GM23338 (cell line): ENCODE results near the gene FAAH2. TPM values are rescaled to one million over a fixed set of nuclear protein-coding genes. Genes with fewer than 3 reads are reported as not detected.

Experiments used
- ATAC-seq: fragments of 200-7000 bp; cut with Tn5 transposase; 3 replicates; pipeline ENCODE4 v1.9.1; 2020
- DNase-seq: peaks from one replicate; pipeline ENCODE4 v3.0.0-alpha.2; 2015; ENCODE audit warnings: low spot score
- H2AFZ ChIP-seq: fragments of 200-600 bp; sonication (generic); 2 replicates; pipeline ENCODE4 v1.8.0; 2016; ENCODE audit warnings: antibody characterized with exemption, mild to moderate bottlenecking, moderate library complexity
- H3F3A ChIP-seq: fragments of 200-600 bp; sonication (generic); replicated peaks from 2 replicates; pipeline ENCODE4 v1.8.0; 2017; ENCODE audit warnings: antibody characterized with exemption, mixed run types, low read depth
- H3K27ac ChIP-seq: fragments of 200-600 bp; sonication (generic); 2 replicates; pipeline ENCODE4 v1.6.1; 2016; ENCODE audit warnings: low read depth
- H3K27me3 ChIP-seq: fragments of 200-600 bp; sonication (generic); 2 replicates; pipeline ENCODE4 v1.8.0; 2016; ENCODE audit warnings: mild to moderate bottlenecking, mixed run types, moderate library complexity; ENCODE audit not compliant: insufficient read depth
- H3K36me3 ChIP-seq: fragments of 200-600 bp; sonication (generic); 2 replicates; pipeline ENCODE4 v1.8.0; 2016; ENCODE audit warnings: mild to moderate bottlenecking; ENCODE audit not compliant: insufficient read depth
- H3K4me1 ChIP-seq: fragments of 200-600 bp; sonication (generic); 2 replicates; pipeline ENCODE4 v1.8.0; 2016; ENCODE audit warnings: mild to moderate bottlenecking, moderate library complexity; ENCODE audit not compliant: insufficient read depth
- H3K4me2 ChIP-seq: fragments of 200-600 bp; sonication (generic); 2 replicates; pipeline ENCODE4 v1.7.1; 2017; ENCODE audit warnings: mixed run types
- H3K4me3 ChIP-seq: fragments of 200-600 bp; sonication (generic); 2 replicates; pipeline ENCODE4 v1.6.1; 2016; ENCODE audit warnings: mixed run types
- H3K79me2 ChIP-seq: fragments of 200-600 bp; sonication (generic); replicated peaks from 2 replicates; pipeline ENCODE4 v1.8.0; 2017; ENCODE audit warnings: mild to moderate bottlenecking; ENCODE audit not compliant: insufficient read depth
- H3K9me2 ChIP-seq: fragments of 200-600 bp; sonication (generic); 2 replicates; pipeline ENCODE4 v1.8.0; 2017; ENCODE audit not compliant: insufficient read depth
- H4K20me1 ChIP-seq: fragments of 200-600 bp; sonication (generic); replicated peaks from 2 replicates; pipeline ENCODE4 v1.8.0; 2017; ENCODE audit warnings: mild to moderate bottlenecking; ENCODE audit not compliant: insufficient read depth
- H3K27ac Mint-ChIP-seq: 2 replicates; pipeline ENCODE4 v1.8.0; 2020; ENCODE audit warnings: inconsistent platforms, mild to moderate bottlenecking, moderate library complexity, mixed read lengths
- H3K27me3 Mint-ChIP-seq: 3 replicates; pipeline ENCODE4 v1.8.0; 2022; ENCODE audit warnings: low read depth, mild to moderate bottlenecking, moderate library complexity, mixed read lengths, inconsistent platforms; ENCODE audit not compliant: insufficient read depth, poor library complexity
- H3K36me3 Mint-ChIP-seq: 3 replicates; pipeline ENCODE4 v1.8.0; 2021; ENCODE audit warnings: low read depth, mild to moderate bottlenecking, inconsistent platforms, moderate library complexity, mixed read lengths
- H3K4me1 Mint-ChIP-seq: 3 replicates; pipeline ENCODE4 v1.8.0; 2020; ENCODE audit warnings: mild to moderate bottlenecking, inconsistent platforms, mixed read lengths
- H3K4me3 Mint-ChIP-seq: 3 replicates; pipeline ENCODE4 v1.8.0; 2021; ENCODE audit warnings: moderate library complexity, mild to moderate bottlenecking, inconsistent platforms, mixed read lengths
- H3K9me3 Mint-ChIP-seq: 3 replicates; pipeline ENCODE4 v1.8.0; 2020; ENCODE audit warnings: moderate library complexity, mild to moderate bottlenecking, inconsistent platforms, mixed read lengths
- CREB1 ChIP-seq: fragments of 250-450 bp; sonication (Bioruptor Pico); IDR thresholded peaks from 2 replicates; pipeline ENCODE4 v1.5.0; 2020; ENCODE audit warnings: low read depth, mild to moderate bottlenecking, moderate library complexity
- EZH2 ChIP-seq: fragments of 200-600 bp; sonication (generic); IDR thresholded peaks from one replicate; pipeline ENCODE4 v1.8.0; 2017; ENCODE audit warnings: antibody characterized with exemption, mild to moderate bottlenecking, low read depth; ENCODE audit not compliant: unreplicated experiment
- EZH2phosphoT487 ChIP-seq: fragments of 200-600 bp; sonication (generic); IDR thresholded peaks from one replicate; pipeline ENCODE4 v1.8.1; 2018; ENCODE audit warnings: antibody characterized with exemption; ENCODE audit not compliant: unreplicated experiment
- JUNB ChIP-seq: IDR thresholded peaks from one replicate; pipeline ENCODE4 v1.6.1; 2016; ENCODE audit warnings: antibody characterized with exemption; ENCODE audit not compliant: unreplicated experiment
- NANOG ChIP-seq: IDR thresholded peaks from 2 replicates; pipeline ENCODE4 v1.6.1; 2016; ENCODE audit warnings: antibody characterized with exemption, borderline replicate concordance
- POLR2AphosphoS5 ChIP-seq: IDR thresholded peaks from 2 replicates; pipeline ENCODE4 v1.6.1; 2016; ENCODE audit warnings: antibody characterized with exemption, low read depth
- STAT1 ChIP-seq: IDR thresholded peaks from one replicate; pipeline ENCODE4 v1.6.1; 2016; ENCODE audit warnings: antibody characterized with exemption; ENCODE audit not compliant: unreplicated experiment
- ZNF114 ChIP-seq: fragments of 250-450 bp; sonication (Bioruptor Pico); IDR thresholded peaks from 2 replicates; pipeline ENCODE4 v1.5.0; 2020; ENCODE audit warnings: mild to moderate bottlenecking, moderate library complexity
- ZNF331 ChIP-seq: fragments of 250-450 bp; sonication (Bioruptor Pico); IDR thresholded peaks from 2 replicates; pipeline ENCODE4 v1.5.0; 2020; ENCODE audit warnings: low read depth, mild to moderate bottlenecking, moderate library complexity
- polyA plus RNA-seq: library from polyadenylated mRNA; unstranded; fragments of >200 nt; fragmentation: Nextera tagmentation; extraction: Ambion mirVana; gene quantifications from 2 replicates; pipeline ENCODE4 v1.2.1, GENCODE V29; 2016
- total RNA-seq: library from RNA; depleted of rRNA; stranded (reverse); fragments of >200 nt; shearing (Covaris generic); gene quantifications from 2 replicates; pipeline ENCODE4 v1.2.3, GENCODE V29; 2014
- TF ChIP-seq, protein P1 (sequence below): fragments of 250-450 bp; sonication (Bioruptor Pico); IDR thresholded peaks from 2 replicates; pipeline ENCODE4 v1.5.0; 2020; ENCODE audit warnings: mild to moderate bottlenecking, moderate library complexity
- TF ChIP-seq, protein P2 (sequence below), 2 experiments: fragments of 200-600 bp in 1 of 2; sonication (generic) in 1 of 2; conservative IDR thresholded peaks; 2 replicates each; pipeline versions ENCODE4 v1.5.1 to v1.6.1; 2016 to 2017; ENCODE audit warnings: antibody characterized with exemption in 2 of 2, low read depth in 2 of 2, mild to moderate bottlenecking in 2 of 2, moderate library complexity in 1 of 2
- TF ChIP-seq, protein P3 (sequence below): IDR thresholded peaks from 2 replicates; pipeline ENCODE4 v1.6.1; 2016; ENCODE audit warnings: antibody characterized with exemption

Gene FAAH2
- total and polyA plus RNA-seq, 2 experiments from 2014 or later, result 5.3 to 6.0 TPM

DNA sequence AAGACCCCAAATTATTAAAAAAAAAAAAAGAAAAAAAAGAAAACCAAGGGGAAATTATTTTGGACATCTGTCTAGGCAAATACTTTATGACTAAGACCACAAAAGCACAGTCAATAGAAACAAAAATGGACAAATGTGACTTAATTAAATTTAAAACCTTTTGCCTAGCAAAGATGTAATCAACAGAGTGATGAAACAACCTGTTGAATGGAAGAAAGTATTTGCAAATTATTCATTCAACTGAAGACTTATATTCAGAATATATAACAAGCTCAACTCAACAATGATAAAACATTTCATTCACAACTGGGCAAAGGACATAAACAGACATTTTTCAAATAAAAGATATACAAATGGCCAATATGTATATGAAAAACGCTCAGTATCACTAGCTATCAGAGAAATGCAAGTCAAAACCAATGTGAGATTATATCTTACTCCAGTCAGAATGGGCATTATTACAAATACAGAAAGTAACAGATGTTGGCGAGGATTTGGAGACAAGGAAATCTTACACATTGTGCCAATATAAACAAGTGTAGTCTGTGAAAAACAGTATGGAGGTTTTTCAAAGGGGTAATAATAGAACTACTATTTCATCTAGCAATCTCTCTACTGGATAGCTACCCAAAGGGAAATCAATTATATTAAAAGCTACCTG, 67.1 kb downstream of the FAAH2 start:
- Mint-ChIP-seq H3K9me3 (peaks cover 2% of the 10 kb centered on the region; the same call in 1 of the 3 replicates), H3K4me1 (no peaks in the 10 kb centered on the region), H3K27ac (no peak overlapping the region), H3K27me3 (no peaks in the 10 kb centered on the region), H3K4me3 (no peak overlapping the region), H3K36me3 (peaks cover 2% of the 10 kb centered on the region; the same call in 1 of the 3 replicates)
- Histone ChIP-seq H3K4me3 (no peak overlapping the region), H4K20me1 (no peaks in the 10 kb centered on the region), H2AFZ (no peak overlapping the region), H3K36me3 (no peaks in the 10 kb centered on the region), H3F3A (no peaks in the 10 kb centered on the region), H3K27me3 (no peaks in the 10 kb centered on the region), H3K4me1 (no peaks in the 10 kb centered on the region), H3K4me2 (no peak overlapping the region), H3K79me2 (no peaks in the 10 kb centered on the region), H3K9me2 (no peaks in the 10 kb centered on the region), H3K27ac (no peak overlapping the region)
- TF ChIP-seq EZH2phosphoT487 (no peak), NANOG (no peak), POLR2AphosphoS5 (no peak), EZH2 (no peak), JUNB (no peak), ZNF114 (CRISPR knock-in tag) (no peak), CREB1 (no peak), ZNF331 (no peak), STAT1 (no peak)
- TF ChIP-seq, protein P1, sequence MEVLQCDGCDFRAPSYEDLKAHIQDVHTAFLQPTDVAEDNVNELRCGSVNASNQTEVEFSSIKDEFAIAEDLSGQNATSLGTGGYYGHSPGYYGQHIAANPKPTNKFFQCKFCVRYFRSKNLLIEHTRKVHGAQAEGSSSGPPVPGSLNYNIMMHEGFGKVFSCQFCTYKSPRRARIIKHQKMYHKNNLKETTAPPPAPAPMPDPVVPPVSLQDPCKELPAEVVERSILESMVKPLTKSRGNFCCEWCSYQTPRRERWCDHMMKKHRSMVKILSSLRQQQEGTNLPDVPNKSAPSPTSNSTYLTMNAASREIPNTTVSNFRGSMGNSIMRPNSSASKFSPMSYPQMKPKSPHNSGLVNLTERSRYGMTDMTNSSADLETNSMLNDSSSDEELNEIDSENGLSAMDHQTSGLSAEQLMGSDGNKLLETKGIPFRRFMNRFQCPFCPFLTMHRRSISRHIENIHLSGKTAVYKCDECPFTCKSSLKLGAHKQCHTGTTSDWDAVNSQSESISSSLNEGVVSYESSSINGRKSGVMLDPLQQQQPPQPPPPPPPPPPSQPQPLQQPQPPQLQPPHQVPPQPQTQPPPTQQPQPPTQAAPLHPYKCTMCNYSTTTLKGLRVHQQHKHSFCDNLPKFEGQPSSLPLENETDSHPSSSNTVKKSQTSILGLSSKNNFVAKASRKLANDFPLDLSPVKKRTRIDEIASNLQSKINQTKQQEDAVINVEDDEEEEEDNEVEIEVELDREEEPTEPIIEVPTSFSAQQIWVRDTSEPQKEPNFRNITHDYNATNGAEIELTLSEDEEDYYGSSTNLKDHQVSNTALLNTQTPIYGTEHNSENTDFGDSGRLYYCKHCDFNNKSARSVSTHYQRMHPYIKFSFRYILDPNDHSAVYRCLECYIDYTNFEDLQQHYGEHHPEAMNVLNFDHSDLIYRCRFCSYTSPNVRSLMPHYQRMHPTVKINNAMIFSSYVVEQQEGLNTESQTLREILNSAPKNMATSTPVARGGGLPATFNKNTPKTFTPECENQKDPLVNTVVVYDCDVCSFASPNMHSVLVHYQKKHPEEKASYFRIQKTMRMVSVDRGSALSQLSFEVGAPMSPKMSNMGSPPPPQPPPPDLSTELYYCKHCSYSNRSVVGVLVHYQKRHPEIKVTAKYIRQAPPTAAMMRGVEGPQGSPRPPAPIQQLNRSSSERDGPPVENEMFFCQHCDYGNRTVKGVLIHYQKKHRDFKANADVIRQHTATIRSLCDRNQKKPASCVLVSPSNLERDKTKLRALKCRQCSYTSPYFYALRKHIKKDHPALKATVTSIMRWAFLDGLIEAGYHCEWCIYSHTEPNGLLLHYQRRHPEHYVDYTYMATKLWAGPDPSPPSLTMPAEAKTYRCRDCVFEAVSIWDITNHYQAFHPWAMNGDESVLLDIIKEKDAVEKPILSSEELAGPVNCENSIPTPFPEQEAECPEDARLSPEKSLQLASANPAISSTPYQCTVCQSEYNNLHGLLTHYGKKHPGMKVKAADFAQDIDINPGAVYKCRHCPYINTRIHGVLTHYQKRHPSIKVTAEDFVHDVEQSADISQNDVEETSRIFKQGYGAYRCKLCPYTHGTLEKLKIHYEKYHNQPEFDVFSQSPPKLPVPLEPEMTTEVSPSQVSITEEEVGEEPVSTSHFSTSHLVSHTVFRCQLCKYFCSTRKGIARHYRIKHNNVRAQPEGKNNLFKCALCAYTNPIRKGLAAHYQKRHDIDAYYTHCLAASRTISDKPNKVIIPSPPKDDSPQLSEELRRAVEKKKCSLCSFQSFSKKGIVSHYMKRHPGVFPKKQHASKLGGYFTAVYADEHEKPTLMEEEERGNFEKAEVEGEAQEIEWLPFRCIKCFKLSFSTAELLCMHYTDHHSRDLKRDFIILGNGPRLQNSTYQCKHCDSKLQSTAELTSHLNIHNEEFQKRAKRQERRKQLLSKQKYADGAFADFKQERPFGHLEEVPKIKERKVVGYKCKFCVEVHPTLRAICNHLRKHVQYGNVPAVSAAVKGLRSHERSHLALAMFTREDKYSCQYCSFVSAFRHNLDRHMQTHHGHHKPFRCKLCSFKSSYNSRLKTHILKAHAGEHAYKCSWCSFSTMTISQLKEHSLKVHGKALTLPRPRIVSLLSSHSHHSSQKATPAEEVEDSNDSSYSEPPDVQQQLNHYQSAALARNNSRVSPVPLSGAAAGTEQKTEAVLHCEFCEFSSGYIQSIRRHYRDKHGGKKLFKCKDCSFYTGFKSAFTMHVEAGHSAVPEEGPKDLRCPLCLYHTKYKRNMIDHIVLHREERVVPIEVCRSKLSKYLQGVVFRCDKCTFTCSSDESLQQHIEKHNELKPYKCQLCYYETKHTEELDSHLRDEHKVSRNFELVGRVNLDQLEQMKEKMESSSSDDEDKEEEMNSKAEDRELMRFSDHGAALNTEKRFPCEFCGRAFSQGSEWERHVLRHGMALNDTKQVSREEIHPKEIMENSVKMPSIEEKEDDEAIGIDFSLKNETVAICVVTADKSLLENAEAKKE (CRISPR knock-in tag), result no peak
- TF ChIP-seq, protein P2, sequence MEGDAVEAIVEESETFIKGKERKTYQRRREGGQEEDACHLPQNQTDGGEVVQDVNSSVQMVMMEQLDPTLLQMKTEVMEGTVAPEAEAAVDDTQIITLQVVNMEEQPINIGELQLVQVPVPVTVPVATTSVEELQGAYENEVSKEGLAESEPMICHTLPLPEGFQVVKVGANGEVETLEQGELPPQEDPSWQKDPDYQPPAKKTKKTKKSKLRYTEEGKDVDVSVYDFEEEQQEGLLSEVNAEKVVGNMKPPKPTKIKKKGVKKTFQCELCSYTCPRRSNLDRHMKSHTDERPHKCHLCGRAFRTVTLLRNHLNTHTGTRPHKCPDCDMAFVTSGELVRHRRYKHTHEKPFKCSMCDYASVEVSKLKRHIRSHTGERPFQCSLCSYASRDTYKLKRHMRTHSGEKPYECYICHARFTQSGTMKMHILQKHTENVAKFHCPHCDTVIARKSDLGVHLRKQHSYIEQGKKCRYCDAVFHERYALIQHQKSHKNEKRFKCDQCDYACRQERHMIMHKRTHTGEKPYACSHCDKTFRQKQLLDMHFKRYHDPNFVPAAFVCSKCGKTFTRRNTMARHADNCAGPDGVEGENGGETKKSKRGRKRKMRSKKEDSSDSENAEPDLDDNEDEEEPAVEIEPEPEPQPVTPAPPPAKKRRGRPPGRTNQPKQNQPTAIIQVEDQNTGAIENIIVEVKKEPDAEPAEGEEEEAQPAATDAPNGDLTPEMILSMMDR (conservative IDR thresholded peaks at IDR 0.05; ENCODE audit: low read depth in 2 of 2), result no peak
- TF ChIP-seq, protein P3, sequence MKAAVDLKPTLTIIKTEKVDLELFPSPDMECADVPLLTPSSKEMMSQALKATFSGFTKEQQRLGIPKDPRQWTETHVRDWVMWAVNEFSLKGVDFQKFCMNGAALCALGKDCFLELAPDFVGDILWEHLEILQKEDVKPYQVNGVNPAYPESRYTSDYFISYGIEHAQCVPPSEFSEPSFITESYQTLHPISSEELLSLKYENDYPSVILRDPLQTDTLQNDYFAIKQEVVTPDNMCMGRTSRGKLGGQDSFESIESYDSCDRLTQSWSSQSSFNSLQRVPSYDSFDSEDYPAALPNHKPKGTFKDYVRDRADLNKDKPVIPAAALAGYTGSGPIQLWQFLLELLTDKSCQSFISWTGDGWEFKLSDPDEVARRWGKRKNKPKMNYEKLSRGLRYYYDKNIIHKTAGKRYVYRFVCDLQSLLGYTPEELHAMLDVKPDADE, result no peak
- ATAC-seq, result no peak
- DNase-seq, result no peak
